NCI-H2081 treated with DMSO at 0.1 percent for 48 hours (cell line): ENCODE measurements around the gene CNPPD1.

Source experiments
- DNase-seq: peaks from one replicate; lab custom pipeline; 2025; lab: John Stamatoyannopoulos, UW

CNPPD1 gene

DNA sequence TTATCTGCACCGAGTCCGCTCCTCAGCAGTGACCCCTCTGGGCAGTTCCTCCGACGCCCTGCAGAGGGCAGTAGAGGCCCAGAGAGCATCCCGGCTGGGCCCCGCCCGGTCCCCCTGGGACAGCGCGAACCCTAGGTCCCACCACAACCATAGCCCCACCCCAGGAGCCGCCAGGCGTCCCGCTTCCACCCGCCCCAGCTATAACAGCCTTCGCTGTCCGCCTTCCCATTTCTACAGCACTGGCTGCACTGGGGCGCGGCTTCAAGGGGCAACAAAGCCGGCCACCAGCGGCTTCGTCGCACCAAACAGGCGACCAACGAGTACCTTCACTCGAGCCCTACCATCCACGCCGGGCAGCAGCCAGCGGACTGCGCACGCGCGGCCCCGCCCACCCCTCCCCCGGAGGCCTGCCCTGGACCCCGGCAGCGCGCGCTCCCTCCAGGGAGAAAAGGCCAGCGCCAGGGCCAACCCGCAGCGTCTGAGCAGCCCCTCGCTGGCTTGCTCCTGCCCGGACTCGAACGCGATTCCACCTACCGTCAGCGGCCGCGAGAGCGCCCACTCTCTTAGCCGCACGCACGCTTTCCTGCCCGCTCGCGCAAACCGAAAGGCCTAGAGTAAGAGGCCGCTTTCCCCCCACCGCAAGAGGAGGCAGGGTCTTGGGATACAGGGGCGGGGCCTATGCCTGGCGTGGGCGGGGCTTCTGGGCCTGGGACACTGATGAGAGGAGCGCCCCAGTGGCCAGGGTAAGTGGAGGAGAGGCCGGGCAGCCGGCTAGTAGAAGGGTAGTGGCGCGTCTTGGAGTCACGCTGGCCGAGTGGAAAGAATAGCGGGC is 16.3 kb downstream of the CNPPD1 start, which contains the start of gene NHEJ1:
Gene NHEJ1, minus strand, starts transcription at position 630 of the 832 bp plus-strand sequence. CDS start 2,453 bp downstream, outside the sequence.
- peak; percentile 24 for DNase-seq

DNA sequence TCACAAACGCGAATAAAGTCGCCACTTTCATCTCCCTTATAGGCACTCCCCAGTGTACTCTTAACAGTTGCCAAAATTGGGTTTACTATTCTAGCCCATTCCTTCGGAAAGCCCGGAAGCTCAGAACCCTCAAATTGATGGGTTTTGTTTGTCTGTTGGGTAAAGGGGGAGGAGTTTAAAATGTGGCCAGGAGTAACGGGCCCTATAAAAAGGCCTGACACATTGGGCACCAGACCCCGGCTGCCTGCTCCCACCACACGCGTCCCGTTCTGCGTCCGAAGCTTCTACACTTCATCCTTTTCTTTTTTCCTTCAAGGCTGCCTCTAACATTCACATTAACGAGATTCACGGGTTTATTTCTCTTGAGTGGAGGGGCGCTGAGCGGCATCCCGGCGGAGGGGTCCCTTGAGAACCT is 16.9 kb downstream of the CNPPD1 start:
- DNase-seq = no peak

DNA sequence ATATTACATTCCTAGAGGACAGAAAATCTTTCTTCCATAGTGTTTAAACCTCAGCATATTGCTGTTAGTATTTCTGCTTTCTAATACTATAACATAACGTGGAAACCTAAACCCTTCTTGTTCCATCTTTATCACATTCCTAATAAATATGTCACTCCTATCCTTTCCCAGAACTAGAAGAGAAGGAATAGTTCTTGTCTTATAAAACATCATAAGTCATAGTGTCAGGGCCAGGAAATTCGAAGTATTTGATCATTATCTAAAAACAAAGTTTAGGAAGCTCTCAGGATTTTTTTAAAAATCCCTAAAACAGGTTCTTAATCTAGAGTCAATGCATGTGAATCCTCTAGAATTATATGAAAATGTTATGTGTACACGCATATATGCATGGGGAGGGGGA is 18.1 kb downstream of the CNPPD1 start:
- DNase-seq = no peak

DNA sequence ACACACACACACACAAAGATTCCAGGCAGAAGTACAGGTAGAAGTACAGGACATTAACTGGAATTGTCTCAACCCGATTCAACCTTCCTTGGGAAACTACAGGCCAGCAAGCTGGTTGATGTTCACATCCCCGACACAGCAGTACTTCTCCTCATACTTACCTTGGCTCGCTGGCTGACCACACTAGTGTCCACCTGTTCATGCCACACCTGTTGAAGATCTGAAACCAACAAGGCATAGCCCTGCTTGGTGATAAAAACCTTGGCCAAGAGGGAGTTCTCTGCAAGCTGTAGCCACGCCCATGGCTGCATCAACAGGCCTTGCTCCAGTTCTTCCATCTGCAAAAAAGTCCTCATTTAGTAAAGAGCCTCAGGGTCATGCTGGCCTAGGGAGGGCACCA is 18.7 kb downstream of the CNPPD1 start:
- no peak for DNase-seq

DNA sequence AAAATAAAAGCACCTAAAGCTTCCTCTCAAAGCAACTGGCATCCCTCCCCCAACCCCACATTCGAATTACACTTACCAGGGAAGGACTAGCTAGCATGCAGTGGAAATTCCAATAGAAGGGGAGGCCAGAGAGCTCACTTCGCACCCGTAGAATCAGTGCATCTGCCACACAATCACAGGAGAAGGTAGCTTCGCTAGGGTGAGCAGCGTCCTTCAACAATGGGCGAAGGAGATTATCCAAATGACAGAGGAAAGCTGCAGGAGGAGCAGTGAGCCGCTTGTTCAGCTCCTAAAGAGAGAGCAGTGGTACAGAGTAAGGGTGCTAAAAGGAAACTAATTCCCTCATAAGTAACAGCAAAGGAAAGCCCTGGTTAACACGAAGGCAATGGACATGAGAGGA is 19.3 kb downstream of the CNPPD1 start:
- no peak for DNase-seq

DNA sequence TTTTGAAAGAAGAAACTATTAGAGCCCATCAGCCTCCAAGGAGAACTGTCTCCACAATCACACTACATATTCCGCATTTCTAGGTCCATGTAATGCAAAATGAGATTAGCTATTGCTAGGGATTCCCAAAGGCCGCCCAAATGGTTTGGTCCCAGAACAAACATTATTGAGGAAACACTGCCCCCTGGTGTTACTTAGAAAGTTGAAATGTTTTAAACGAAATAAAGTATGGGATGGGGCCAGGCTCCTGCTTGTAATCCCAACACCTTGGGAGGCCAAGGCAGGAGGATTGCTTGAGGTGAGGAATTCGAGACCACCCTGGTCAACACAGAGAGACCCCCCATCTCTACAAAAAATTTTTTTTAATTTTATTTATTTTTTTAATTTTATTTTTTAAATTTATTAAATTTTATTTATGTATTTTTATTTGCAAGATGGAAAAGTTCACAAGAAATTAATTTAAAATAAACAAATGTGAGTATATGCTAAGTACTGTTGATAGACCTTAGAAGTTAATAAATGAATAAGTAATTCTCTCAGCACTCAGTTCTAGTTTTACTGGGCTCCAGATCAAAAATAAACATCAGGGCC is 21.6 kb downstream of the CNPPD1 start:
- DNase-seq = peak; percentile 38

DNA sequence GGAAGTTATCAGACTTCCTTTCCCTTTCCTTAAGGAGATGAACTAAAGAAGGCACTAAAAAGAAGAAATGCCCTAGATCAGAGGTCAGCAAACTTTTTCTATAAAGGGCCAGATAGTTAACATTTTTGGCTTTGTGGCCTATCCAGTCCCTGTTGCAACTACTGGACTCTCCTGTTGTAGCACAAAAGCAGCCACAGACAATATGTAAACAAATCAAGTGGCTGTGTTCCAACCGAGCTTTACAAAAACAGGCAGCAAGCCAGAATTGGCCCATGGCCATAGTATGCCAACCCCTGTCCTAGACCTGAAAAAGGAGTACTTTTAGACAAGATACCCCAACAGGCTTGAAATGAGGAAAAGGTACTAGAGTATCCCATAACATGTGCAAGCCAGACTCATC is 27.1 kb downstream of the CNPPD1 start:
- DNase-seq = no peak

DNA sequence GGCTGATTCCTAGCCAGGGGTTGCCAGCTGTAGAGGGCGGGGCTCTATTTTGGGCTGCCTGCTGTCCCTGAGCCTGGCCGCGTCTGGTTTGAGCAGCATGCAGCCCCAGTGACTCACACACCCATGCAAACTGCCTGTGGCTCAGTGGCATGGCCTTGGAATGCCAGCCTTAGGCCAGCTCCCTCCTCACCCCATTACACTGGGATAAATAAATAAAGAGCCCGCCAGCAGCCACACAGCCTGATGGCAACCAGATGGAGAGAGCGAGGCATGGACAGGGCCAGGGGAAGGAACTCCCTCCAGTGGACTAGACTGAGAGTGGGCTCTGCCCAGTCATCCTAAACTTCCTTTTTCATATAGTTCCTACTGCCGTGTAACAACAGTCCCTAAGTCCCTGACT is 34.4 kb downstream of the CNPPD1 start:
- DNase-seq = no peak

DNA sequence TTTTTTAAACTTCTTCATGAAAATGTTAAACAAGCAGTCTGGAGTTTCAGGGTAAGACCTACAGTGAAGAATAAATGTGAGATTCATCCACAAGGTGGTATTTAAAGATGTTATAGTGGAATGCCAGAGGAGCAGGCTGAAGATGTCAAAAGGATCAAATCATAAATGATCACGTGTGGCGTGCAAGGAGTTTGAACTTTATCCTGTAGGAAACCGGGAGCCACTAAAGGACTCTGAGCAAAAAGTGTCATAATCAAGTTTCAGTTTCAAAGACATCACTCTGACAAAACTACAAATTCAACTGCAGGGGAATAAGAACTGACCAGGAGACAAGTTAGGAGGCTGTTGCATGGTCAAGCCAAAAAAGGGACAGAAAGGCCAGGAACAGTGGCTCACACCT is 36.0 kb downstream of the CNPPD1 start:
- DNase-seq = no peak

DNA sequence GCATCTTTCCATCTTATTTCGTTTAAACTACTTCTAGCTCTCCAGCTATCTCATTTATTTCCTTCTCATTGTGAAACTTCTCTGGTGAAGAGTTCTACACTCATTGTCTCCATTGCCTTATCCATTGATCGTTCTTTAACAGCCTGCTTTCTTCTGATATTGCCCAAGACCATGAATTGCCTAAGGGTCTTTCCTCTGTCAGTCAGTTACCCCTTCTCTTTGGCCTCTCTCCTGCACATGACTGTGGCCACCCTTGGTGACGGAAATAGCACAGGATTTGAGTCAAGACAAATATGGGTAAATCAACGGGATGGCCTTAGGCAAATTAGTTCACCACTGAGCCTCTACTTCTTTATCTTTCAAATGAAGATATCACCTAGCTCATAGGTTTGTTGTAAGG is 42.7 kb downstream of the CNPPD1 start:
- no peak for DNase-seq

DNA sequence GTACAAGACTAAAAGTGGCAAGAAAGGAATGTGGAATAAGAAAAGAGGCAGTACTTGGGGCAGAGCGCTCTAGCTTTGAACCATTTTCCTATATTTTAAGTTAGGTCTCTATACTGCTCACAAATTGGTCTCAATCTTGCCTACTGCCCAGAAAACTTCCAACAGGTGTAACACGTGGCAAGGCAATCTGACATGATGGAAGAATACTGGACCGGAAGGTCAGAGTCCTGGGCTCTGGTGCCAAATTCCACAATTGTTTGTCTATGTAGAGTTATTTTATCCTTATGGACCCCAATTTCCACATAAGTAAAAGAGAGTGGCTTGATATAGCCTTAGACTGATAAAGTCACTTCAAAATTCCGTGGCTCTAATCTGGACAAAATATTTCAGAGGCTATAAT is 45.0 kb downstream of the CNPPD1 start:
- no peak for DNase-seq

DNA sequence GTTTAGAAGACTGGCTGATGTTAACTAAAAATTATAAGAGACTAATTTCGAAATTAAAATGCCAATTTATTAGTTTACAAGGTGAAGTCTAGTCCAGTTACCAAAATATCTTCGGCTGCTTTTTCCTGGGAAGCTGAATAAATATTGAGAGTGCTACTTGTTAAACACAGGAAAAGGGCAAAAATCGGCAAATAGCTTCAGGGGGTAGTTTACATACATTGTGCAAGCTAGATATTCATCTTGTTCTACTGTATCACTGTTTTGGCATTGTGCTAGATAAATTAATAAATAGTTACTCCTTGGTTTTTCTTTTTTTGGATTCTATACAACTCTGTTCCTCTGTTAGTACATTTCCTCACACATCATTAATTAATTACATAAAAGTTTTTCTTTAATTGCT is 45.4 kb downstream of the CNPPD1 start:
- DNase-seq = no peak

DNA sequence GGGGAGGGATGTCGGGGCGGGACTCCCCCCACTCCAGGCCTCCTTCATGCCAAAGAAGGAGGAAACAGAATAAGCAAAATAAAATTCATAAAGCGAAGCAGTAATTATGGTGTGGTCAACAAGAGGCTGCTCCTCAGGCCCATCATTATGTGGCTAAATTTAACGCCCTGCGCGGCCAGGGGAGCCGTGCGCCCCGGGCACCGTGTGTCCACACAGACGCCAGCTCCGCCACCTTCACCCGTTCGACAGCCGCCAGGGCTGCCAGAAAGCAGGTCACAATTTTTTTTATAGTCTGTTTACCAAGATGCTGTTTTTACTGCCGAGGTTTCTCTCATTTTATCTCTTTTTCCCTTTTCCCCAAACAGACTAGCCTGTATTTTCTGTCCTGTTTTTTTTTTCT is 47.1 kb downstream of the CNPPD1 start:
- DNase-seq = no peak

DNA sequence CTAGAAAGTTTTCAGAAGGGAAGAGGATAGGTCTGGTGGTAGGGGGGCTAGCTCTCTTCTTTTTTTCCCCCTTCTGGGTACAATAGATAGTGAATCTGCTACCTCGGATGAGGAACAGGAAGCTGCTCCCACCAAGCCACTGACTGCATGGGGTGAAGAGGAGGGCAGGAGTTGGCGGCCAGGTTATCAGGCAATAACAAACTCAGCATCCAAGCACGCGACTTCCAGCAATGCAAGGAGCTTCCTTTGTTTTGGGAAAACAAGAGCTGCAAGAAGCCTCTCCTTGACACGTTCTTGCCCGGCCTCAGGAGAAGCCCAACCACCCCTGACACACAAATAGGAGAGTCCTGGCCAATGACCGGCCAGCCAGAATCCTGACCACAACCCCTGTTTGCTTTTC is 48.3 kb downstream of the CNPPD1 start:
- no peak for DNase-seq

DNA sequence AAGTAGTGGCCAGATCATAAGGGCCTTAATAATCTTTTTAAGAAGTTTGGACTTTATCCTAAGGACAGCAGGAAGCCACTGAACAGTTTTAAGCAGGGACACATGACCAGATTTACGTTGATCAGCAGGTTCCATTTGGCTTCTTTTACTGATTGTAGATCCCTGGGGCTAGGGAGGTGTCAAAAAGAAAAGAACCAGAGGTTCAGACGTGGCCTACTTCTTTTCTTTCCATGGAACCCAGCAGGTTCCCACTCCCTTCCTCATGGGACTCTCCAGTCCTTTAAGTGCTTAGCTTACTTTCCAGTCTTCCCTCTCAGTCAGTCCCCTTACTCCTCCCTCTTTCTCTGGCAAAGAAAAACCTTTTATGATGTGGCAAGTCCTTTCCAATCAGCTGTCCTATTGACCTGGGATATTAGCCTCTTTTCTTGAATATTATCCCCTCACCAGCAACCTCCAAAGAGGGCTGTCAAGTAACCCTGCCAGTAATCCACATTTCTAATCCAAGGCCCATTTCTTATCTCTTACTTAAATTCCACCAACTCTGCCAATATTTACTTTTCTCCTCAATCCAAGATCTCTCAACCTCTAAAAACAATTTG is 49.6 kb downstream of the CNPPD1 start:
- DNase-seq = no peak

DNA sequence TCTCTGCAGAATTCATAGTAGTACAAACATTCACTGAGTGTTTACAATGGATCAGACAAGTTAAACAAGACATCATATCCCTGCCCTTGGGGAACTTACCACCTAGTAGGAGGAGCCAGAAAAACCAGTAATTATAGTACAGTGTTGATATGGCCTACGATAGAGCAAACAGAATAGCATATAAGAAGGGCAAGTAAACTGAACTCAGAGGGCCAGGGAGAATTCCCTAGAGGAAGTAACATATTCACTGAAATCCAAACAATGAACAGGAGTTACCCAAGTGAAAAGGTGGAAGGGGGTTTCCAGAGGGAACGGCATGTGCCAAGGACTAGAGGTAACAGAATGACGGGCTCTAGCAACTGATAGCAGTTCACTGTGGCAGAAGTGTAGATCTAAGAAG is 50.2 kb downstream of the CNPPD1 start:
- DNase-seq = no peak

DNA sequence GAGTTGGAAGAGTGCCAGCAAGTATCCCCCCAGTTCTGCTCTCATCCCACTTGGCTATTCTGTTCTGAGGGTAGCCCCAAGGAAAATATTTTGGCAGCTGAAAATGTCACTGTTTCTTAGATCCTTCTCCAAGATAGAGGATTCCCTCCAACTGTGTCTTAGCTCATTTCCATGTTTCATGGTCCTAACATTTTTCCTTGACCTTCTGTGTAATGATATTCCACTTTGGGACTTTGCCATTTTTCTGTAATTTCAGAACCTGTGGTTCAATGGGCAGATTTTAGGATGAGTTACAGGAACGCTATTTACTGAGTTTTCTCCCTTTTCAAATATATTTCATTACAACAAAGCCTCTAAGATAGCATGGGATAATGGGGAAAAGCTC is 50.8 kb downstream of the CNPPD1 start:
- DNase-seq = no peak

DNA sequence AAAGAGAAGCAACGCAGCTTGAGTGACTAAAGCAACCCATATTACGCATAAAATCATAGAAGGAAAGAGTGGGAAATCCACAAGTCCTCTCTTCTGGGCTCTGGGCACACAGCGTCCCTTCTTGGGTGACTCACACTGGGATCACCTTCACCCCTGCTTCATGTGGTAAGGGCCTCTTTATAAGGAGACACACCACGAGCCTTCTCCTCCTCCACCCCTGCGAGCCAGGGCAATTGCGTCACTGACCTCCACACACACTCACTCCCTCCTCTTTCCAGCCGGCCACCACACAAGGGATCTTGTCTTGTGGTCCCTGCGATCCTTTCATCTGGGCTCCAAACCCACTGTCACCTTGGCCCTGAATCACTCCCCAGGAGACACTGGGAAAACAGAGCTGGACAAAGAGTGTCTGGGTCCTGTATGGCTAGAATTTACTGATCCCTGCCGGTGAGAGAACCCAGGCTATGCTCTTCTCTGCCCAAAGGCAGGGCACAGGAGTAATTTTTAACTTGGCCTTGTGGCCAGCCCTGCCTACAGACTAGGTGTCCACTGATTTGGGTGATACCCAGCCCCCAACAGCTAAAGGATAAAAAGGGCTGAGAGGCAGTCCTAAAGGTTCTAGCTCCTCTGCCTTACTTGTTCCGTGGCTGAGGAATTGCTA is 51.4 kb downstream of the CNPPD1 start:
- DNase-seq = no peak

DNA sequence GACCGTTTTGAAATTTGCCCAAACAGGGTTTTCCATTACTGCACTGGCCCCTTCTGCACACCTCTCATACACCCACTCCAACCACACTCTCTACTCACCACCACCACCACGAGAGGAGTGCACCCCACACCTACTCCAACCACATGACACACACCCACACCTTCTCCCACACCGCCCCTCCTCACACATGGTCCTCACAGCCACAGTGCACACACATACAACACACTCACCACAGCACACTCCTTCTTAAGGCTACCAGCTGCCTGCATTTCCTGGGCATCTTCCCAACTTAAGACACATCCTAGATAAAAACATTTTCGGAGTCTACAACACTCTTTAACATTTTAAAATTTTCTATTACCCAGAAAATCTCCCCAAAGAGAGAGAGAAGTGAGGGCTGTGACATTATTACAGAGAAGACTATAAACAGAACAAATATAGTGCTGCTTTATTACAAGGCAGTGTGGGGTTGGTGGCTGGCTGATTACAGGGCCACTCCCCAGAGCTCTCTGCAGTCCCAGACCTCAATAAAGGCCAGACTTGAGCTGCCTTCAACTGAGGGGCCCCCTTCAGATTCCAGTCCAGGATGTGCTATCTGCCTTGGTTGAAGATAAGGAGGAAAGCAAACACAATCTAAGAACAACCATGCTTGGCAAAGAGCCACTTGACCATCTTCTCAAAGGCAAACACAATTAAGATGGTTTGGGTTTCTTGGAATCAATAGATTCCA is 52.2 kb downstream of the CNPPD1 start:
- DNase-seq = no peak

DNA sequence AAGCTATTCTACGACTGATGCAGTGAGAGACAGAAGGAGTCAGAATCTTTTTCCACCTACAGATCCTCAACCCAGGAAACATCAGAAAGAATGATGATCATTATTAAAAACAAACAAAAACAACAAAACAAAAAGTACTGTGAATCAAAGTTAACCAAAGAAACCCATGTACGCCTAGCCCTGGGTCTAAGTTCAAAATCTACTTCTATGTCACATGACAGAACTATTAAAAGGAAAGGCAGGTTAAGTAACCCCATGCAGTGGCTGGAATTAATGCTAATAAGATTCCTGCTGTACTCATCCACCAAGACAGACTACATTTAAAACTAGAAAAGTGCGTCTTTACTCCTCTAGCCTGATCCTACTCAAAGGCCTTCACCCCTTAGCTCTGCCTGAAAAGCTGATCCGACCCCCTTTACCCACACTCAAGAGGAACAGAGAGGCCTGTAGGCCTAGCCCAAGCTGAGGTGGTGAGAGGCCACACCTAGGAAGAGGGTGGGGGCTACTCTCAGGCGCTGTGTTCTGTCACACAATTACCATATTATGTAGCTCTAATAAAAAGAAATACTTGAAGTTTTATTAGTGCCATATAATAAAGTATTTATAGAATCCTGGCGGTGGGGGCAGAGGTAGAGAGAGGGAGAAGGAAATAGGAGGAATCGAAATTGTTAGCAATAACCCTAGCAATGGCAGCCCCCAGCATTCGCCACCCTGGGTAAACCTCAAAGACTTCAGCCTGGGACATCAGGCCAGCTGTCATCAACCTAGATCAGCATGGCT is 53.2 kb downstream of the CNPPD1 start:
- DNase-seq = no peak

DNA sequence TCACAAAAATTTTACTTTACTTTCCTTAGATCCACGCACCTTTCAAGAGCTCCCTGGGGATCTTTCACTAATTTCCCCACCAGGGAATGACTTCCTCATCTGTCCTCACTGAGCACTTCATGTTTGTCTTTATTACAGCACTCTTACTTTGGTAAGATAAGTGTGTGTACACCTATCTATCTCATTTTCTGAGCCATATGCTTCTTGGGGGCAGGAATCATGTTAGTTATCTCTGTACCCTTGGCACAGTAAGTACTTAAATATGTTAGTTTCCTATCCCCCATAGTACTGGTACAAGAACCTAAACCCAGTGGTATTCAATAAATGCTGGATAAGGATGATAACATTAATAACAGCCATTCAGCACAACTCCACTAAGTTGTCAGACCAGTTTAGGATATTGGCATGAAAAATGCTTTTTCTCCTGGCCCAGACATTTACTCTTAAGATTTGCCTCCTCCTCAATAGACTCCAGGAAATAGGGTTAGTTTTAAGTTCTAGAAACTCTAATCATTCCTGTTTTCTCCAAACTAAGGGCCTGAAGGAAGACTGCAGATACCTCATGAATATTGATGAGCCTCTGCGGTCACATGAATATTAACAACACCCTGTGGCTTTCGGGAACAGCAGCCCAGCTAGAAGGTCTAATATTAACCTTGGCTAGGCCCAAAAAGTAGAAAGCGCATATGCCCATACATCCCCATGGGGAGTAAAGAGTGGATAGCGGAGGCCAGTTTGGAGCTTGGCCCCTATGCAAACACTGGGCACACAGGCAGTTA is 54.3 kb downstream of the CNPPD1 start:
- DNase-seq = no peak
